Stimulated activated CD4-positive, alpha-beta T cell treated with anti-CD3 and anti-CD28 coated beads, Interleukin-2, amount 100 ng/mL, for 4 hours (primary cell): ENCODE data around the gene FAM174C.

Experiments
- DNase-seq: peaks from one replicate; pipeline ENCODE4 v3.0.0-alpha.2; 2020; ENCODE audit warnings: low read depth

The FAM174C gene

GRCh38 chr19:1286487-1287353, 11.4 kb downstream of the FAM174C start:
- no peak for DNase-seq

- no peak for DNase-seq
These were observed 12.3 kb downstream of the FAM174C start for GRCh38 chr19:1287354-1288225.

GRCh38 chr19:1288226-1288612, 12.9 kb downstream of the FAM174C start:
- no peak for DNase-seq

GRCh38 chr19:1288833-1289685, 13.7 kb downstream of the FAM174C start:
- DNase-seq, result no peak

- DNase-seq, result no peak
These were observed 14.3 kb downstream of the FAM174C start for GRCh38 chr19:1289686-1290025.

- DNase-seq, result no peak
These were observed 14.9 kb downstream of the FAM174C start for GRCh38 chr19:1290196-1290702.

- DNase-seq, result no peak
These were observed 15.6 kb downstream of the FAM174C start for GRCh38 chr19:1290703-1291651.

- no peak for DNase-seq
These were observed 16.6 kb downstream of the FAM174C start for GRCh38 chr19:1291761-1292418.

- no peak for DNase-seq
These were observed 17.3 kb downstream of the FAM174C start for GRCh38 chr19:1292419-1293151.

- no peak for DNase-seq
These were observed 18.7 kb downstream of the FAM174C start for GRCh38 chr19:1293782-1294604.

GRCh38 chr19:1294688-1295087, 19.4 kb downstream of the FAM174C start:
- no peak for DNase-seq

GRCh38 chr19:1295169-1296012, 20.1 kb downstream of the FAM174C start:
- DNase-seq, result no peak

GRCh38 chr19:1296078-1296477, 20.7 kb downstream of the FAM174C start:
- no peak for DNase-seq

GRCh38 chr19:1296575-1297271, 21.4 kb downstream of the FAM174C start:
- no peak for DNase-seq

- no peak for DNase-seq
These were observed 22.9 kb downstream of the FAM174C start for GRCh38 chr19:1298235-1298634.

GRCh38 chr19:1299801-1300200, 24.5 kb downstream of the FAM174C start:
- DNase-seq, result no peak
